ENCODE data around the gene CPTP. TPM values are rescaled to one million over a fixed set of nuclear protein-coding genes. Genes with fewer than 3 reads are reported as not detected.

CPTP gene
- total RNA-seq, 2 donors from 2014 or later: 45.4 to 60.2 TPM

DNA sequence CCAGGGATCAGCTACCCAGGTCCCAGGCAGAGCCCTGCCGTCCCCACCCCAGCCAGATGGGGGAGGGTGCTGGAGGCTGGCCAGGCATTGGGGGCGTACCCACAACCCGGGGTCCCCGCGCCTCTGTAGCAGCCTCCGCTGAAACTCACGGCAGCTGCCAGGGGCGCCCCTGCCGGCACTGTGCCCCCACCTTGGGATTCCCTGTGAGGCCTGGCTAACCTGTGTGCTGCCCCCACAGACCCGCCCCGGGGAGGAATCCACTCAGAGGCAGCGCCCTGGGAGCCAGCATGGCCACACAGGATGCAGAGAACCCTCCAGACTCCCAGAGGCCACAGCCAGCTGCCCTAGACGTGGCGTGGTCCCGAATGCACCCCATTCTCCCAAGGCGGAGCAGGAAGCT is 20.8 kb downstream of the CPTP start:
- no peak for DNase-seq
- H3K27ac ChIP-seq: no peak overlapping the region
- peaks cover 17% of the 10 kb centered on the region for H3K4me1 ChIP-seq
- intact Hi-C loops (cut with DNase I): no loop called here
- H3K4me3 ChIP-seq: no peak overlapping the region
- H3K36me3 ChIP-seq: no peaks in the 10 kb centered on the region
- H3K9me3 ChIP-seq: no peaks in the 10 kb centered on the region
- TF ChIP-seq, protein P1, sequence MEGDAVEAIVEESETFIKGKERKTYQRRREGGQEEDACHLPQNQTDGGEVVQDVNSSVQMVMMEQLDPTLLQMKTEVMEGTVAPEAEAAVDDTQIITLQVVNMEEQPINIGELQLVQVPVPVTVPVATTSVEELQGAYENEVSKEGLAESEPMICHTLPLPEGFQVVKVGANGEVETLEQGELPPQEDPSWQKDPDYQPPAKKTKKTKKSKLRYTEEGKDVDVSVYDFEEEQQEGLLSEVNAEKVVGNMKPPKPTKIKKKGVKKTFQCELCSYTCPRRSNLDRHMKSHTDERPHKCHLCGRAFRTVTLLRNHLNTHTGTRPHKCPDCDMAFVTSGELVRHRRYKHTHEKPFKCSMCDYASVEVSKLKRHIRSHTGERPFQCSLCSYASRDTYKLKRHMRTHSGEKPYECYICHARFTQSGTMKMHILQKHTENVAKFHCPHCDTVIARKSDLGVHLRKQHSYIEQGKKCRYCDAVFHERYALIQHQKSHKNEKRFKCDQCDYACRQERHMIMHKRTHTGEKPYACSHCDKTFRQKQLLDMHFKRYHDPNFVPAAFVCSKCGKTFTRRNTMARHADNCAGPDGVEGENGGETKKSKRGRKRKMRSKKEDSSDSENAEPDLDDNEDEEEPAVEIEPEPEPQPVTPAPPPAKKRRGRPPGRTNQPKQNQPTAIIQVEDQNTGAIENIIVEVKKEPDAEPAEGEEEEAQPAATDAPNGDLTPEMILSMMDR (IDR thresholded peaks at IDR 0.05): no peak
- no peaks in the 10 kb centered on the region for H3K27me3 ChIP-seq
- peak overlapping the region in 1 of 2 donors; percentile 9 for H3K9ac ChIP-seq (ENCODE audit: low read depth in 2 of 2, low read length in 2 of 2)

DNA sequence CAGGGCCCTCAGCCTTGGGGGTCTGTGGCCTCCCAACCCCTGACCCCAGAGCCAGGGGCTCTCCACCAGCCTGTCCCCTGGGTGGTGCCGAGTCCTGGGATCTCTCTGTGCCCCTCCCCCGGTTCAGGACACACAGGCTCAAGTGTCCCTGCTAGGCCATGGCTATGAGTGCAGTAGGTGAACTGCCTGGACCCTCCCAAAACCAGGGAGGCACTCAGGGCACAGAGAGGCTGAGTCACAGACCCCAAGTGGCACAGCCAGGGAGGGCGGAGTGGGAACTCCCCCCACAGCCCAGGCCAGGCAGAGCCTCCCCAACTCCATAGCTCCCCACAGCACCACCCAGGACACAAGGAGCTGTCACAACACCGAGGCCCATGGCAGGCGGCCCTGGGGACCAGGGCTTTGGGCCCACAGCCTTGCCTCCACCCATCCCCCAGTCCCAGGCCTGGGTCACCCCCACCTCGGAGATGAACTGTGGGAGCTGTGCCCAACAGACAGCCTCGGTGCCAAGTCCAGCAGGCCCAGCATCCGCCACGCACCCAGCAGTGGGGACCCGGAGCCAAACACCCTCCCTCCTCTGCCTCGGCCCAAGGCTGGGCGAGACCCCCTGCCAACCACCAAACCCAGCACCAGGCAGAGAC is 21.4 kb downstream of the CPTP start:
- Histone ChIP-seq H3K9ac (ENCODE audit: low read depth in 2 of 2, low read length in 2 of 2) (peak overlapping the region; percentile 9 to 43), H3K27me3 (no peaks in the 10 kb centered on the region), H3K4me1 (peaks cover 17% of the 10 kb centered on the region), H3K4me3 (no peak overlapping the region), H3K36me3 (no peaks in the 10 kb centered on the region), H3K27ac (no peak overlapping the region), H3K9me3 (no peaks in the 10 kb centered on the region)
- TF ChIP-seq, protein P1 (IDR thresholded peaks at IDR 0.05): no peak
- intact Hi-C loops (cut with DNase I): no loop called here
- no peak for DNase-seq

DNA sequence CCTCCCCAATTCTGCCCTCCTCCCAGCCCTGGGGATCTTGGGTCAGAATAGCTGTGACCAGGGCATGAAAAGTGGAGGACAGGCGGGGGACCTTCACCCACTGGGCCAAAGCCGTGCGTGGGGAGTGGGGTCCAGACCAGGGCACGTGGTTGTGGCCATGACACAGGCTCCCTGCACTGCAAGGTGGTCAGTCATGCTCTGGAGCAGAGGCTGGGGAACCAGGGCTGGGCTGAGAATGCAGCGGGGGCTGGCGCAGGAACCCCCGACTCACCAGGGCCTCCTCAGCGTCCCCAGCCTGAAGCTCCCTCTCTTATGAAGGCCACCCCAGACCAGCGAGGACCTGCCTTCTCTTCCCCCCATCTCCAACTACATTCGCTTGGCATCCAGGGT is 21.9 kb downstream of the CPTP start:
- Histone ChIP-seq H3K27ac (no peak overlapping the region), H3K9ac (ENCODE audit: low read depth in 2 of 2, low read length in 2 of 2) (no peak overlapping the region), H3K36me3 (no peaks in the 10 kb centered on the region), H3K4me1 (peaks cover 17% of the 10 kb centered on the region), H3K4me3 (no peak overlapping the region), H3K27me3 (no peaks in the 10 kb centered on the region), H3K9me3 (no peaks in the 10 kb centered on the region)
- TF ChIP-seq, protein P1 (IDR thresholded peaks at IDR 0.05): no peak
- intact Hi-C loops (cut with DNase I): no loop called here
- DNase-seq: no peak

DNA sequence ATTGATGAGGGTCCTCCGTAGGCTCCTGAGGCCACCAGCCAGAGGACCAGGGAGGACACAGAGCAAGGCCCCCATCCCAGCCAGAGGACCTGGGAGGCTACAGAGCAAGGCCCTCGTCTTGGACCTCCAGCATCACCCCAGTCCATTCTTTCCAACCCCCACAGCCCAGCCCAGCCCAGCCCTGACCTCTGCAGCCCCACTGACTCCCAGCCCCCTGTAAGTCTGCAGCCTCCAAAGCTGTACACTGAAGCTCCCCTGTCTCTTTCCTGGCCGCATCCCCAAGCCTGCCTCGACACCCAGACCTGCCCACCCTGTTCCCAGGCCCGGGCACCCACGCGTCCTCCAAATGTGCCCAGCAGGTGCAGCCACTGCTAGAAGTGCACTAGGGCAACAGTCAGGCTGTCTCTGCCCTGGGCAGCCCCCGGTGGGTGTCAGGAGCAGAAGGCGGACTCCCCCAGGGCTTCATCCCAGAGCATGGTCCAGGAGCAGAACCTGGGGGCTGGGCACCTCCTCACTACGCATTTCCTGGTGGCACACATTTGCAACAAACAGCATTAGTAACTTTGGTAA is 22.5 kb downstream of the CPTP start:
- DNase-seq: no peak
- Histone ChIP-seq H3K9me3 (no peaks in the 10 kb centered on the region), H3K36me3 (no peaks in the 10 kb centered on the region), H3K4me1 (peaks cover 17% of the 10 kb centered on the region), H3K27ac (peak overlapping the region; percentile 79), H3K4me3 (peak overlapping the region; percentile 41), H3K9ac (ENCODE audit: low read depth in 2 of 2, low read length in 2 of 2) (peak overlapping the region; percentile 92 to 94), H3K27me3 (no peaks in the 10 kb centered on the region)
- intact Hi-C loops (cut with DNase I): no loop called here
- TF ChIP-seq, protein P1 (IDR thresholded peaks at IDR 0.05): no peak

DNA sequence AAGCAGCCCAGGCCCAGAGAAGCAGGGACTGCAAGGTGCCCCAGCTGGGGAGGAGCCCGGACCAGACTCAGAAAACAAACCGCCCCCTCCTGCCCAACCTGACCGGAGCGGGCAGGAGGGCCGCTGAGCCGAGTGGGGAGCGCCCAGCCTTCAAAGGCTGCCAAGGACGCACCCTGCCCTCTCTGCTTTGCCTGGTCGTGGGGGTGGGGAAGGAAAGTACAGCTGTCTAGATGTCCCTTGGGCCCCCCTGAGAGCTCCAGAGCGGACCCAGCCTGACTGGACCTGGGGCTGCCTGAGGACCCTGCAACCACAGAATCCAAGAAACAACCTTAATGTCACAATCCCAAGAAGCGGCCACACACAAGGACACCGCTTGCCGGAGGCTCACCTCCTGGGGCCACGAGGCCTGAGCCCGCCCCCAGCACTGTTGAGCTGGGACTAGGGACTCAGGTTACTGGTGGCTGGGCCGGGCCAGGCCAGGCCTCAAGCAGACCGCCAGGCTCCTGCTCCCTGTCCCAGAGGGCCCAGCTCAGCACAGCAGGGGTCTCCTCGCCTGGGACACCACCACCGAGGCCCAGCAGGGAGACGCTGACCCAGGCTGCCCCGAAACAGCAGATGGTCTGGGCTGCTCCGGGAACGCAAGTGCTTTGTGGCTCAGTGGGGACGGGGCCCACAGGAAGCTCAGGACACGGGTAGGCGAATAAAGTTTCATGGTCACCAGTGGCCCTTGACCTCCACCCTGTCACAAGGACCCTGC is 23.2 kb downstream of the CPTP start:
- H3K9ac ChIP-seq (ENCODE audit: low read depth in 2 of 2, low read length in 2 of 2): peak overlapping the region; percentile 92 to 94
- TF ChIP-seq, protein P1 (IDR thresholded peaks at IDR 0.05): no peak
- H3K9me3 ChIP-seq: no peaks in the 10 kb centered on the region
- H3K36me3 ChIP-seq: no peaks in the 10 kb centered on the region
- H3K4me3 ChIP-seq: peak overlapping the region; percentile 41
- no peaks in the 10 kb centered on the region for H3K27me3 ChIP-seq
- H3K27ac ChIP-seq: peak overlapping the region; percentile 79
- H3K4me1 ChIP-seq: peaks cover 17% of the 10 kb centered on the region
- intact Hi-C loops (cut with DNase I): no loop called here
- peak; percentile 85 for DNase-seq

Measured in colonic mucosa (tissue), 4 donors.